ENCODE results near the gene KIAA1328.

DNA sequence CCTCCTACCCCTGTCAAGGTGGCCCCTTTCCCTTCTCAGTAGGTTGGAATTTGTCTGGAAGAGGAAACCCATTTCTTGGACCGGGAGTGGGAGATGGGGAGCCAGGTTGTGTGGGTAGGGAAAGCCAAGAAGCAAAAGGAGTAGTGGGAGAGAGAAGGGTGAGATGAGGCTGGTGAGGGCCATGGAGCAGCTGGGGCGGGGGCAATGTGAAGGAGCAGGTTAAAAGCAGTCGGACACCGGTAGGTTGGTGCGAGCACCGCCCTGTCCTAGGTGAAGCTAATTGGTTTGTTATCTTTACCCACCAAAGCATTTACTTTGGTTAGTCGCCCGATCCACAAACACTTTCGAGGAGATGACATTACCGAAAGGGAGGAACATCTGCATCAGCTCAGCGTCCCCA lies 429.9 kb downstream of the KIAA1328 start:
- no peak for TF ChIP-seq POLR2A (IDR thresholded peaks at IDR 0.05; ENCODE audit: low read length)
- TF ChIP-seq GATA1 (IDR thresholded peaks at IDR 0.05; ENCODE audit: low read depth, low read length), result no peak

Data from erythroblast (primary cell).